K562 (cell line): Measurements from ENCODE around the gene ATXN1. TPM values are rescaled to one million over a fixed set of nuclear protein-coding genes. Genes with fewer than 3 reads are reported as not detected.

ENCODE experiments used
- ATAC-seq: fragments of 200-7000 bp; cut with Tn5 transposase; 3 replicates; pipeline ENCODE4 v1.9.1; 2020; ENCODE audit warnings: moderate library complexity
- BruUV-seq: library from RNA; stranded (reverse); fragments of 400-500 nt; replicated peaks from 2 replicates; lab custom pipeline; 2021; lab: Mats Ljungman, UMichigan
- CTCF ChIA-PET: fragments of 300-600 bp; formaldehyde crosslinking; extraction: SDS; loops from one replicate; lab custom pipeline; 2021; ENCODE audit warnings: low intra/inter-chr PET ratio; lab: Yijun Ruan, JAX
- POLR2A ChIA-PET: fragments of 300-600, 350-650 bp; sonication (Branson Sonifier 250); formaldehyde crosslinking; extraction: SDS; loops from one replicate; lab custom pipeline; 2021; ENCODE audit warnings: antibody characterized with exemption, inconsistent platforms; lab: Yijun Ruan, JAX
- DNase-seq, 4 experiments: peaks; one replicate each; pipeline versions ENCODE4 v3.0.0 to v3.0.0-alpha.2; 2011 to 2018; ENCODE audit warnings: low spot score in 3 of 4, mixed read lengths in 3 of 4; ENCODE audit errors: extremely low read depth in 1 of 4
- FAIRE-seq: peaks from 2 replicates; lab custom pipeline; 2011; peaks lifted over from hg19 to GRCh38; lab: Jason Lieb, UNC
- H2AFZ ChIP-seq: 2 replicates; pipeline ENCODE4 v1.6.0; 2011; ENCODE audit warnings: low read depth, low read length, control low read depth, inconsistent platforms
- H3K27ac ChIP-seq: fragments of 200-600 bp; 3 replicates; pipeline ENCODE4 v1.8.0; 2011; ENCODE audit warnings: low read depth, mild to moderate bottlenecking, control low read depth, inconsistent platforms, low read length, moderate library complexity, mixed read lengths; ENCODE audit errors: extremely low read depth
- H3K27me3 ChIP-seq, 2 experiments: fragments of 300-600 bp in 1 of 2; 2 replicates in 1 of 2; 3 replicates in 1 of 2; pipeline versions ENCODE4 v1.6.0 to v1.8.0; 2011; ENCODE audit warnings: inconsistent platforms in 2 of 2, low read length in 2 of 2, mild to moderate bottlenecking in 1 of 2, mixed read lengths in 1 of 2, moderate library complexity in 1 of 2; ENCODE audit not compliant: control insufficient read depth in 2 of 2, insufficient read depth in 2 of 2
- H3K36me3 ChIP-seq: fragments of 300-600 bp; 3 replicates; pipeline ENCODE4 v1.8.0; 2011; ENCODE audit warnings: mild to moderate bottlenecking, low read length, inconsistent platforms; ENCODE audit not compliant: control insufficient read depth, insufficient read depth
- H3K4me1 ChIP-seq, 2 experiments: fragments of 200-600 bp in 1 of 2; replicated peaks in 1 of 2; 2 replicates in 1 of 2; 3 replicates in 1 of 2; pipeline versions ENCODE4 v1.5.1 to v1.8.0; 2011; ENCODE audit warnings: inconsistent platforms in 2 of 2, low read length in 2 of 2, mild to moderate bottlenecking in 1 of 2, mixed read lengths in 1 of 2, moderate library complexity in 1 of 2; ENCODE audit not compliant: control insufficient read depth in 2 of 2, insufficient read depth in 2 of 2
- H3K4me2 ChIP-seq: 2 replicates; pipeline ENCODE4 v1.6.1; 2011; ENCODE audit warnings: low read length, control low read depth, inconsistent platforms, mixed read lengths; ENCODE audit not compliant: insufficient read depth
- H3K4me3 ChIP-seq: fragments of 200-600 bp; sonication (generic), shearing (Covaris generic); 2 replicates; pipeline ENCODE4 v1.5.1; 2016; ENCODE audit warnings: control low read depth, inconsistent platforms
- H3K79me2 ChIP-seq: fragments of 200-600 bp; 3 replicates; pipeline ENCODE4 v1.8.0; 2011; ENCODE audit warnings: low read length, inconsistent platforms; ENCODE audit not compliant: control insufficient read depth, insufficient read depth
- H3K9ac ChIP-seq, 2 experiments: 2 replicates each; pipeline versions ENCODE4 v1.6.0 to v1.6.1; 2011; ENCODE audit warnings: low read depth in 2 of 2, low read length in 2 of 2, control low read depth in 1 of 2, inconsistent platforms in 1 of 2, mild to moderate bottlenecking in 1 of 2, mixed read lengths in 1 of 2; ENCODE audit not compliant: insufficient read depth in 1 of 2
- H3K9me1 ChIP-seq: one replicate; pipeline ENCODE4 v1.6.0; 2011; ENCODE audit warnings: inconsistent platforms, mild to moderate bottlenecking, low read length, moderate library complexity; ENCODE audit not compliant: control insufficient read depth, insufficient read depth
- H3K9me3 ChIP-seq: replicated peaks from 2 replicates; pipeline ENCODE4 v1.5.1; 2011; ENCODE audit warnings: low read depth, low read length, inconsistent platforms; ENCODE audit not compliant: control insufficient read depth, insufficient read depth
- H4K20me1 ChIP-seq: replicated peaks from 2 replicates; pipeline ENCODE4 v1.6.1; 2011; ENCODE audit warnings: low read length, inconsistent platforms, mixed read lengths; ENCODE audit not compliant: control insufficient read depth, insufficient read depth
- ATF3 ChIP-seq, 2 experiments: fragments of 450-650 bp in 1 of 2; sonication (generic) in 1 of 2; formaldehyde crosslinking in 1 of 2; IDR thresholded peaks in 1 of 2; conservative IDR thresholded peaks in 1 of 2; 2 replicates each; pipeline versions ENCODE4 v1.6.1 to v1.8.1; 2016 to 2023; ENCODE audit warnings: mild to moderate bottlenecking in 2 of 2, moderate library complexity in 2 of 2, inconsistent platforms in 1 of 2, missing genetic modification reagents in 1 of 2
- ATF7 ChIP-seq: fragments of 450-650 bp; IDR thresholded peaks from 2 replicates; pipeline ENCODE4 v1.7.1; 2014; ENCODE audit warnings: mild to moderate bottlenecking, moderate library complexity
- CCNT2 ChIP-seq: IDR thresholded peaks from 2 replicates; pipeline ENCODE4 v1.6.1; 2011; ENCODE audit warnings: borderline replicate concordance, low read depth, mild to moderate bottlenecking, moderate library complexity, mixed read lengths, low read length; ENCODE audit not compliant: insufficient read length; ENCODE audit errors: extremely low read depth
- CREBBP ChIP-seq: IDR thresholded peaks from one replicate; pipeline ENCODE4 v1.6.1; 2012; ENCODE audit warnings: low read depth, mild to moderate bottlenecking, control low read depth, inconsistent platforms, low read length
- HES1 ChIP-seq: fragments of 450-650 bp; IDR thresholded peaks from 2 replicates; pipeline ENCODE4 v1.6.1; 2016; ENCODE audit warnings: low read depth, mild to moderate bottlenecking, moderate library complexity
- NONO ChIP-seq, 2 experiments: fragments of 200-400 bp in 1 of 2; fragments of 450-650 bp in 1 of 2; formaldehyde crosslinking in 1 of 2; IDR thresholded peaks; 2 replicates each; pipeline ENCODE4 v1.6.1; 2017; ENCODE audit warnings: low read depth in 2 of 2, mild to moderate bottlenecking in 2 of 2, moderate library complexity in 2 of 2, low read length in 1 of 2
- RBFOX2 ChIP-seq: fragments of 200-400 bp; formaldehyde crosslinking; IDR thresholded peaks from 2 replicates; pipeline ENCODE4 v1.6.1; 2017; ENCODE audit warnings: low read depth, mild to moderate bottlenecking, low read length, moderate library complexity
- SIN3A ChIP-seq, 2 experiments: fragments of 150-350 bp in 1 of 2; IDR thresholded peaks; 2 replicates each; pipeline ENCODE4 v1.6.1; 2011 to 2016; ENCODE audit warnings: borderline replicate concordance in 2 of 2, low read depth in 2 of 2, low read length in 2 of 2, mild to moderate bottlenecking in 2 of 2, moderate library complexity in 2 of 2; ENCODE audit not compliant: control insufficient read depth in 1 of 2
- ZNF584 ChIP-seq: fragments of 200-800 bp; sonication (Bioruptor generic); IDR thresholded peaks from 2 replicates; pipeline ENCODE4 v1.6.1; 2016; ENCODE audit warnings: low read depth, mild to moderate bottlenecking, missing genetic modification characterization, missing compliant biosample characterization
- WGBS: fragments of 100-300 bp; shearing (Covaris generic); methylation state at CpG from one replicate; pipeline ENCODE4 v1.1.6; 2016; ENCODE audit warnings: low coverage, mixed read lengths; ENCODE audit not compliant: insufficient coverage; ENCODE audit errors: missing lambda C conversion rate; 5-methylcytosine and 5-hydroxymethylcytosine counted together
- in situ Hi-C: fragments of 300-500 bp; cut with MboI; formaldehyde crosslinking; loops from 4 replicates; pipeline ENCODE4 v1.15.0; 2018; ENCODE audit warnings: inconsistent platforms, mixed read lengths
- intact Hi-C: fragments of 100-400 bp; cut with micrococcal nuclease; formaldehyde crosslinking; loops from 2 replicates; pipeline ENCODE4 v1.14.2; 2022
- polyA plus RNA-seq, 8 experiments: library from polyadenylated mRNA; depleted of rRNA in 4 of 8; stranded (reverse) in 5 of 8; unstranded in 3 of 8; fragments of >200 nt; fragmentation: Nextera tagmentation in 2 of 8; fragmentation: Illumina TruSeq in 1 of 8; extraction: Ambion mirVana in 2 of 8; extraction: Trizol in 1 of 8; gene quantifications; 2 replicates each; pipeline versions ENCODE4 v1.2.1 to v1.2.3, GENCODE V29; 2011 to 2014; ENCODE audit warnings: inconsistent platforms in 1 of 8, missing spikeins in 1 of 8
- total RNA-seq, 7 experiments: library from RNA; depleted of rRNA in 6 of 7; stranded (reverse); fragments of >200 nt in 6 of 7; fragmentation: Illumina TruSeq in 2 of 7; extraction: Trizol in 2 of 7; gene quantifications; 2 replicates each; pipeline versions ENCODE4 v1.2.1 to v1.2.3, GENCODE V29; 2011 to 2021; ENCODE audit warnings: low replicate concordance in 1 of 7

ATXN1 gene
- total and polyA plus RNA-seq, 9 of the 15 experiments (the other 6 are each of a cell fraction or from before 2014, with no cell fraction given): under 0.01 to 1.2 (median 0.58) TPM

GRCh38 chr6:16665992-16666391 is 95.3 kb downstream of the ATXN1 start:
- Histone ChIP-seq H3K27me3 (no peaks in the 10 kb centered on the region), H3K4me1 (no peaks in the 10 kb centered on the region), H3K27ac (no peak overlapping the region), H3K9me1 (no peaks in the 10 kb centered on the region), H3K4me3 (no peak overlapping the region), H3K4me2 (no peak overlapping the region), H4K20me1 (no peaks in the 10 kb centered on the region), H2AFZ (no peak overlapping the region), H3K9ac (no peak overlapping the region), H3K9me3 (no peaks in the 10 kb centered on the region), H3K79me2 (no peaks in the 10 kb centered on the region), H3K36me3 (no peaks in the 10 kb centered on the region)
- no peak for FAIRE-seq
- ChIA-PET POLR2A (no interaction called here), CTCF (no interaction called here)
- WGBS: 0% methylated on average over 2 of the region's 2 CpGs
- BruUV-seq: no TSS peak
- intact Hi-C loops: no loop called here
- in situ Hi-C loops: no loop called here
- TF ChIP-seq ATF3 (IDR thresholded peaks at IDR 0.05): peak; percentile 60; the same call in 1 of the 2 replicates
- no peak for TF ChIP-seq ATF3 (CRISPR knock-in tag; conservative IDR thresholded peaks at IDR 0.05)
- TF ChIP-seq ATF7: peak; percentile 64
- no peak for TF ChIP-seq CCNT2
- ATAC-seq: no peak
- DNase-seq: no peak

- Histone ChIP-seq H3K27me3 (no peaks in the 10 kb centered on the region), H3K27ac (no peak overlapping the region), H3K36me3 (no peaks in the 10 kb centered on the region), H2AFZ (no peak overlapping the region), H3K4me1 (no peaks in the 10 kb centered on the region), H4K20me1 (no peaks in the 10 kb centered on the region), H3K4me2 (no peak overlapping the region), H3K9me3 (no peaks in the 10 kb centered on the region), H3K9me1 (no peaks in the 10 kb centered on the region), H3K9ac (no peak overlapping the region), H3K4me3 (no peak overlapping the region), H3K79me2 (no peaks in the 10 kb centered on the region)
- WGBS: 0% methylated on average over 1 of the region's 1 CpG
- ChIA-PET CTCF (no interaction called here), POLR2A (no interaction called here)
- no peak for TF ChIP-seq RBFOX2
- TF ChIP-seq SIN3A (IDR thresholded peaks at IDR 0.05; ENCODE audit: borderline replicate concordance in 2 of 2, control insufficient read depth in 1 of 2, low read depth in 2 of 2, low read length in 2 of 2): no peak
- TF ChIP-seq HES1: no peak
- TF ChIP-seq CREBBP: no peak
- TF ChIP-seq ZNF584 (CRISPR knock-in tag): no peak
- no peak for TF ChIP-seq NONO (IDR thresholded peaks at IDR 0.05; ENCODE audit: low read depth in 2 of 2, low read length in 1 of 2)
- no peak for FAIRE-seq
- in situ Hi-C loops: no loop called here
- no TSS peak for BruUV-seq
- DNase-seq: no peak
- intact Hi-C loops: no loop called here
- ATAC-seq: no peak
These were observed 96.1 kb downstream of the ATXN1 start for GRCh38 chr6:16665182-16665581.
